ENCODE results near the gene ARID3C.

Gene ARID3C

DNA sequence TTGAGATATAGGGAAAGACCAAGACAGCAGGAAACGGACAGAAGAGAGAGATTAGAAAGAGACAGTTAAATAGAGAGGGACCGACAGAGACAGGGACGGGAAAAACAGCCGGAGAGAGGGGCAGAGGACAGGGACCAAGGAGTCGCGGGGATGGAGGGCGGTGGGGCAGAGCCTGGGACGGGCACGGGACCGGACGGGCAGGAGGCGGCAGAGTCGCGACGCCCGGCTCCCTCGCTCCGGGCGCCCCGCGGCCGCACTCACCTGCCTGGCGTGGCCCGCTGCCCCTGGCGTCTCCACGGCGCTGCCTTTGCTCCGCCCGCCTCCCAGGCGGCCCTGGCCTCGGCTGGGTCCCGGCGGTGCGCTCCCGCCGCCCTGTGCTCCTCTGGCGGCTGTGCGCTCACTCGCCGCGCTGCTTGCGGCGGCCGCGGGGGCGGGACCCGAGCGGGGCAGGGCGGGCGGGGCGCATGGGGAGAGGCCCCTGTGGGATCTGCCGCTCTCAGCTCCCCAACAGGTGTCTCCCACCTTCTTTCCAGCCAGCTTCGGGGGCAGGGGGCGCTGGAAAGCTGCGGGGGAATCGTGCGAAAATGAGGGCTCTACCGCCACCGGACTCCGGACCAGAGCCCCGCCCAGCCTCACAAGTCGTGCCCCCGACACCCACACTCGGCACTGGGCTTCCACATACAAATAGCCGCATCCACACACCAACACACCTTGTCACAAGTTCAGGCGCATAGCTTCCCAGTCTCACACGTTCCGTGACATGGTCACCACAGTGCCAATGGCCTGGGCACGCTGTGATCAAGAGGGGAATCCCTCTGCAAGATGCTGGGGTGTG is at the start of gene ARID3C:
Gene ARID3C, minus strand, starts transcription at position 411 of the 835 bp plus-strand sequence. CDS start 1,052 bp downstream, outside the sequence.
- no peak for TF ChIP-seq CTCF (IDR thresholded peaks at IDR 0.05; ENCODE audit: insufficient read depth, low read depth, low read length, missing control alignments)
- no peak for DNase-seq (ENCODE audit: low read depth)
- no peak within 1 kb of the TSS for H3K4me3 ChIP-seq (ENCODE audit: low read depth, low read length)

DNA sequence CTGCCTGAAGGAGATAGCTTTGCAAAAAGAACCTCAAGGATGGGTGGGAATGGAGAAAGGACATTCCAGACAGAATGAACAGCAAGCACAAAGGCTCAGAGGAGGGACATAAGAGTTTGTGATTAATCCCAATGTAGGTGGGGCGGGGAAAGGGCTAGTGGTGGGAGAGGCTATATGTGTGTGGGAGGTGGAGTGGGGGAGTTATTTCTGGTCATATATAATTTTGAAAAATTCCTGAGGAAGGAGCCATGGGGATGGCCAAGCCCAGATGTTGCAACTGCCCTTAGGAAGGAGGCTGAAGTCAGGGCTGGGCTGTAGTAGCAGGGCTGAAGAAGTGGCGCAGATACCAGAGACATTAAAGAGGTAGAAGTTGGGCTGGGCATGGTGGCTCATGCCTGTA is 47.0 kb upstream of the ARID3C start:
- TF ChIP-seq CTCF (IDR thresholded peaks at IDR 0.05; ENCODE audit: insufficient read depth, low read depth, low read length, missing control alignments) = no peak
- no peak for DNase-seq (ENCODE audit: low read depth)
- H3K4me3 ChIP-seq (ENCODE audit: low read depth, low read length) = no peak overlapping the region

GRCh38 chr9:34675048-34675714 is 46.3 kb upstream of the ARID3C start:
- no peak overlapping the region for H3K4me3 ChIP-seq (ENCODE audit: low read depth, low read length)
- TF ChIP-seq CTCF (IDR thresholded peaks at IDR 0.05; ENCODE audit: insufficient read depth, low read depth, low read length, missing control alignments) = peak; percentile 87
- peak; percentile 78 for DNase-seq (ENCODE audit: low read depth)

DNA sequence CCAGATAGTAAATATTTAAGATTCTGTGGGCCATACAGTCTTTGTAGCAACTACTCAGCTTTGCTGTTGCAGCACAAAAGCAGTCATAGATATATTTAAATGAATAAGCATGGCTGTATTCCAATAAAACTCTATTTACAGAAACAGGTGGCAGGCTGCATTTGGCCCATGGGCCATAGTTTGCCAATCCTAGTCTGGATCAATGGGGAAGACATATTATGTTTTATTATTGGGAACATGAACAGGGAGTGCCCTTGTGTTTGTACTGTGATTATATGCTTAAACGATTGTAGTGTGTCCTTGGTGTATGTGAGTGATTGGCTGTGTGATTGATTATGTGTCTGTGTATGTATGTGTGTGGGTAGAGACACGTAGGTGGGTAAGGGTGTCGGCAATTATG is 45.6 kb upstream of the ARID3C start:
- TF ChIP-seq CTCF (IDR thresholded peaks at IDR 0.05; ENCODE audit: insufficient read depth, low read depth, low read length, missing control alignments) = no peak
- DNase-seq (ENCODE audit: low read depth) = no peak
- H3K4me3 ChIP-seq (ENCODE audit: low read depth, low read length) = no peak overlapping the region

- DNase-seq (ENCODE audit: low read depth) = no peak
- H3K4me3 ChIP-seq (ENCODE audit: low read depth, low read length) = no peak overlapping the region
- TF ChIP-seq CTCF (IDR thresholded peaks at IDR 0.05; ENCODE audit: insufficient read depth, low read depth, low read length, missing control alignments) = no peak
These were observed 42.4 kb upstream of the ARID3C start for GRCh38 chr9:34671307-34671706.

GRCh38 chr9:34669809-34670562 is 41.1 kb upstream of the ARID3C start:
- DNase-seq (ENCODE audit: low read depth) = no peak
- TF ChIP-seq CTCF (IDR thresholded peaks at IDR 0.05; ENCODE audit: insufficient read depth, low read depth, low read length, missing control alignments) = no peak
- no peak overlapping the region for H3K4me3 ChIP-seq (ENCODE audit: low read depth, low read length)
